ENCODE results near the gene HLA-F. TPM values are rescaled to one million over a fixed set of nuclear protein-coding genes. Genes with fewer than 3 reads are reported as not detected.
A peak's percentile ranks its signal among the peaks of the same experiment; 100 is the strongest.

Gene HLA-F
- 0.15 and 0.29 TPM in 2 replicates for polyA plus RNA-seq (2013)

DNA sequence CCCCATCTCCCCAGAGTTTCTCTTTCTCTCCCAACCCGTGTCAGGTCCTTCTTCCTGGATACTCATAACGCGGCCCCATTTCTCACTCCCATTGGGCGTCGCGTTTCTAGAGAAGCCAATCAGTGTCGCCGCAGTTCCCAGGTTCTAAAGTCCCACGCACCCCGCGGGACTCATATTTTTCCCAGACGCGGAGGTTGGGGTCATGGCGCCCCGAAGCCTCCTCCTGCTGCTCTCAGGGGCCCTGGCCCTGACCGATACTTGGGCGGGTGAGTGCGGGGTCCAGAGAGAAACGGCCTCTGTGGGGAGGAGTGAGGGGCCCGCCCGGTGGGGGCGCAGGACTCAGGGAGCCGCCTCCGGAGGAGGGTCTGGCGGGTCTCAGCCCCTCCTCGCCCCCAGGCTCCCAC is at the start of gene HLA-F:
TSS of gene HLA-F (plus strand) at position 173 of the 404 bp plus-strand sequence. CDS start at position 203, 30 bp downstream.
- Histone ChIP-seq H2BK5ac (ENCODE audit: low read depth, low read length, poor library complexity) (no peak within 1 kb of the TSS), H4K8ac (ENCODE audit: low read depth, low read length) (no peak within 1 kb of the TSS), H3K79me1 (ENCODE audit: low read length) (no peaks in the 10 kb centered on the region), H4K12ac (ENCODE audit: low read depth, low read length) (no peak within 1 kb of the TSS), H3K4ac (ENCODE audit: low read depth, low read length) (no peak within 1 kb of the TSS), H3K23ac (ENCODE audit: low read length) (no peak within 1 kb of the TSS), H3K79me2 (ENCODE audit: control insufficient read depth, insufficient read depth, low read length, poor library complexity) (no peaks in the 10 kb centered on the region), H2AFZ (ENCODE audit: insufficient read depth, low read length, poor library complexity) (peak within 1 kb of the TSS; percentile 4), H3K36me3 (ENCODE audit: control insufficient read depth in 1 of 2, insufficient read depth in 2 of 2, low read length in 2 of 2) (no peaks in the 10 kb centered on the region), H4K91ac (ENCODE audit: low read depth, low read length) (no peak within 1 kb of the TSS), H2BK12ac (ENCODE audit: low read length) (no peak within 1 kb of the TSS), H2BK120ac (ENCODE audit: insufficient read depth, low read length, poor library complexity) (no peak within 1 kb of the TSS), H3K27me3 (ENCODE audit: insufficient read depth, low read length) (peaks cover 27% of the 10 kb centered on the region), H2AK5ac (ENCODE audit: low read length) (no peak within 1 kb of the TSS), H3K4me2 (ENCODE audit: low read length) (peak within 1 kb of the TSS; percentile 79), H3K4me3 (ENCODE audit: low read depth, low read length) (peak within 1 kb of the TSS; percentile 68), H3K18ac (ENCODE audit: low read length) (no peak within 1 kb of the TSS), H3K9ac (ENCODE audit: low read length) (no peak within 1 kb of the TSS), H3K14ac (ENCODE audit: low read length) (no peak within 1 kb of the TSS), H3K27ac (ENCODE audit: low read depth, low read length) (no peak within 1 kb of the TSS), H3K4me1 (ENCODE audit: control insufficient read depth in 1 of 2, insufficient read depth in 2 of 2, low read length in 2 of 2) (peaks cover 5 to 6% of the 10 kb centered on the region in 2 experiments), H3K9me3 (ENCODE audit: insufficient read depth, low read depth, low read length) (no peaks in the 10 kb centered on the region)
- DNase-seq = peak; percentile 54 to 56
- no CpG with 5 or more reads among the region's 26 CpGs for WGBS (ENCODE audit: extremely low coverage, insufficient coverage, insufficient read length)

DNA sequence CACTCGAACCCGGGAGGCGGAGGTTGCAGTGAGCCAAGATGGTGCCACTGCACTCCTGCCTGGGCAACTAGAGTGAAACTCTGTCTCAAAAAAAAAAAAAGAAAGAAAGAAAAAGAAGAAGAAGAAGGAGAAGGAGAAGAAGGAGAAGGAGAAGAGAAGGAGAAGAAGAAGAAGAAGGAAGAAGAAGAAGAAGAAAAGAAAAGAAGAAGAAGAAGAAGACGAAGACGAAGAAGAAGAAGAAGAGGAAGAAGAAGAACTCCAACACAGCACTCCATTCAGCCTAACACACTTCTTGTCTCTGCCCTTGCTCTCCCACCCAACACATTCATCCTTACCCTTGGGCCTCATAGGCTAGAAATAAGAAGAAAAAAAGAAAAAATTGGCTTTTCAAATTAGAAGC is 49.2 kb upstream of the HLA-F start:
- no peak overlapping the region for H4K8ac ChIP-seq (ENCODE audit: low read depth, low read length)
- no peaks in the 10 kb centered on the region for H3K9me3 ChIP-seq (ENCODE audit: insufficient read depth, low read depth, low read length)
- no peak overlapping the region for H3K4me3 ChIP-seq (ENCODE audit: low read depth, low read length)
- H3K36me3 ChIP-seq (ENCODE audit: control insufficient read depth in 1 of 2, insufficient read depth in 2 of 2, low read length in 2 of 2) = no peaks in the 10 kb centered on the region
- DNase-seq = no peak
- H3K4me1 ChIP-seq (ENCODE audit: control insufficient read depth in 1 of 2, insufficient read depth in 2 of 2, low read length in 2 of 2) = peaks cover 8 to 11% of the 10 kb centered on the region in 2 experiments
- no peaks in the 10 kb centered on the region for H3K79me2 ChIP-seq (ENCODE audit: control insufficient read depth, insufficient read depth, low read length, poor library complexity)
- no peak overlapping the region for H2BK120ac ChIP-seq (ENCODE audit: insufficient read depth, low read length, poor library complexity)
- no peak overlapping the region for H3K23ac ChIP-seq (ENCODE audit: low read length)
- no peak overlapping the region for H3K14ac ChIP-seq (ENCODE audit: low read length)
- no peak overlapping the region for H4K12ac ChIP-seq (ENCODE audit: low read depth, low read length)
- no peaks in the 10 kb centered on the region for H3K79me1 ChIP-seq (ENCODE audit: low read length)
- WGBS (ENCODE audit: extremely low coverage, insufficient coverage, insufficient read length) = no CpG with 5 or more reads among the region's 5 CpGs
- no peak overlapping the region for H4K91ac ChIP-seq (ENCODE audit: low read depth, low read length)
- no peak overlapping the region for H2AK5ac ChIP-seq (ENCODE audit: low read length)
- H3K4me2 ChIP-seq (ENCODE audit: low read length) = no peak overlapping the region
- no peak overlapping the region for H3K27ac ChIP-seq (ENCODE audit: low read depth, low read length)
- no peak overlapping the region for H3K4ac ChIP-seq (ENCODE audit: low read depth, low read length)
- H2AFZ ChIP-seq (ENCODE audit: insufficient read depth, low read length, poor library complexity) = no peak overlapping the region
- H2BK5ac ChIP-seq (ENCODE audit: low read depth, low read length, poor library complexity) = no peak overlapping the region
- H3K18ac ChIP-seq (ENCODE audit: low read length) = no peak overlapping the region
- no peaks in the 10 kb centered on the region for H3K27me3 ChIP-seq (ENCODE audit: insufficient read depth, low read length)
- no peak overlapping the region for H2BK12ac ChIP-seq (ENCODE audit: low read length)
- no peak overlapping the region for H3K9ac ChIP-seq (ENCODE audit: low read length)

- peaks cover 10 to 15% of the 10 kb centered on the region in 2 experiments for H3K4me1 ChIP-seq (ENCODE audit: control insufficient read depth in 1 of 2, insufficient read depth in 2 of 2, low read length in 2 of 2)
- no peak overlapping the region for H2BK5ac ChIP-seq (ENCODE audit: low read depth, low read length, poor library complexity)
- no peak overlapping the region for H2BK120ac ChIP-seq (ENCODE audit: insufficient read depth, low read length, poor library complexity)
- no peak overlapping the region for H3K4me2 ChIP-seq (ENCODE audit: low read length)
- H3K4ac ChIP-seq (ENCODE audit: low read depth, low read length) = no peak overlapping the region
- H3K9me3 ChIP-seq (ENCODE audit: insufficient read depth, low read depth, low read length) = peaks cover 3% of the 10 kb centered on the region
- H3K18ac ChIP-seq (ENCODE audit: low read length) = no peak overlapping the region
- H3K27ac ChIP-seq (ENCODE audit: low read depth, low read length) = no peak overlapping the region
- H3K4me3 ChIP-seq (ENCODE audit: low read depth, low read length) = no peak overlapping the region
- H3K79me1 ChIP-seq (ENCODE audit: low read length) = peaks cover 5% of the 10 kb centered on the region
- no peak overlapping the region for H3K14ac ChIP-seq (ENCODE audit: low read length)
- H2AFZ ChIP-seq (ENCODE audit: insufficient read depth, low read length, poor library complexity) = no peak overlapping the region
- no peaks in the 10 kb centered on the region for H3K36me3 ChIP-seq (ENCODE audit: control insufficient read depth in 1 of 2, insufficient read depth in 2 of 2, low read length in 2 of 2)
- H4K91ac ChIP-seq (ENCODE audit: low read depth, low read length) = no peak overlapping the region
- no peak overlapping the region for H2BK12ac ChIP-seq (ENCODE audit: low read length)
- no peaks in the 10 kb centered on the region for H3K27me3 ChIP-seq (ENCODE audit: insufficient read depth, low read length)
- no peaks in the 10 kb centered on the region for H3K79me2 ChIP-seq (ENCODE audit: control insufficient read depth, insufficient read depth, low read length, poor library complexity)
- no peak overlapping the region for H4K12ac ChIP-seq (ENCODE audit: low read depth, low read length)
- H3K23ac ChIP-seq (ENCODE audit: low read length) = no peak overlapping the region
- DNase-seq = peak in 1 of 2 donors; percentile 86
- no CpG with 5 or more reads among the region's 1 CpG for WGBS (ENCODE audit: extremely low coverage, insufficient coverage, insufficient read length)
- no peak overlapping the region for H2AK5ac ChIP-seq (ENCODE audit: low read length)
- no peak overlapping the region for H4K8ac ChIP-seq (ENCODE audit: low read depth, low read length)
- H3K9ac ChIP-seq (ENCODE audit: low read length) = no peak overlapping the region
Measured at GRCh38 chr6:29675561-29675960, 47.7 kb upstream of the HLA-F start.

DNA sequence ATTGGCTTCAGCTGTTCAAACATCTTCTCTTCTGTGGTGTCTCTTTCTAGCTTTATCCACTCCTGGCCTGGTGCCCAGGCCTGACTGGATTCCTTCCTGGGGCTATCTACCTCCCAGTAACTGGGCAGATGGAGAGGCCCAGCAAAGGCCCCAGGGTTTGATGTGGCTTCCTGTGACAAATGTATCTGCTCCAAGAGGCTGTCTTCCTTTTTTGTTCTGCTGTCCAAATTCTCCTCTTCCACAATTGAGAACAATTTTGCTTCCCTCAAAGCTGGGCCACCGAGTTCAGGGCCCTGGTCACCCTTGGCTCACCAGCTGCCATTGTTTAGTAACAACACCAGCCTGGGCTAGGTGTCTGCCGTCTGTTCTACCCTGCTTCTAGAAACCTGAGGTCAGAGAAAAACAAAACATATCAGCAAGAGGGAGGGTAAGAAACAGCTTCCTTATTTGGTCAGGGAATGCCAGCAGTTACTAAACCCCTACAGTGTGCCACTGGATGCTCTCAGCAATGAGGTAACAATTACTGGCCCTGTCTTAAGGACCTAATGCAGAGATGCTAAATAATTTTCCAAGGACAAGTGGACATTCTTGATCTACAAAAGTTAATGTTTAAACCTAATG is 46.1 kb upstream of the HLA-F start:
- H3K4me1 ChIP-seq (ENCODE audit: control insufficient read depth in 1 of 2, insufficient read depth in 2 of 2, low read length in 2 of 2) = peaks cover 10 to 15% of the 10 kb centered on the region in 2 experiments
- H2BK5ac ChIP-seq (ENCODE audit: low read depth, low read length, poor library complexity) = peak overlapping the region; percentile 4
- H3K4me3 ChIP-seq (ENCODE audit: low read depth, low read length) = no peak overlapping the region
- no peak overlapping the region for H3K4ac ChIP-seq (ENCODE audit: low read depth, low read length)
- H3K18ac ChIP-seq (ENCODE audit: low read length) = no peak overlapping the region
- H4K8ac ChIP-seq (ENCODE audit: low read depth, low read length) = peak overlapping the region; percentile 15
- peak overlapping the region; percentile 57 for H3K27ac ChIP-seq (ENCODE audit: low read depth, low read length)
- no peak overlapping the region for H2AK5ac ChIP-seq (ENCODE audit: low read length)
- H2AFZ ChIP-seq (ENCODE audit: insufficient read depth, low read length, poor library complexity) = no peak overlapping the region
- no peaks in the 10 kb centered on the region for H3K36me3 ChIP-seq (ENCODE audit: control insufficient read depth in 1 of 2, insufficient read depth in 2 of 2, low read length in 2 of 2)
- H3K27me3 ChIP-seq (ENCODE audit: insufficient read depth, low read length) = no peaks in the 10 kb centered on the region
- no peak overlapping the region for H3K9ac ChIP-seq (ENCODE audit: low read length)
- H2BK120ac ChIP-seq (ENCODE audit: insufficient read depth, low read length, poor library complexity) = peak overlapping the region; percentile 4
- H3K79me1 ChIP-seq (ENCODE audit: low read length) = peaks cover 5% of the 10 kb centered on the region
- H3K79me2 ChIP-seq (ENCODE audit: control insufficient read depth, insufficient read depth, low read length, poor library complexity) = no peaks in the 10 kb centered on the region
- no peak overlapping the region for H3K14ac ChIP-seq (ENCODE audit: low read length)
- no peak overlapping the region for H3K23ac ChIP-seq (ENCODE audit: low read length)
- H2BK12ac ChIP-seq (ENCODE audit: low read length) = peak overlapping the region; percentile 25
- WGBS (ENCODE audit: extremely low coverage, insufficient coverage, insufficient read length) = no CpG with 5 or more reads among the region's 2 CpGs
- peaks cover 4% of the 10 kb centered on the region for H3K9me3 ChIP-seq (ENCODE audit: insufficient read depth, low read depth, low read length)
- H3K4me2 ChIP-seq (ENCODE audit: low read length) = no peak overlapping the region
- no peak overlapping the region for H4K12ac ChIP-seq (ENCODE audit: low read depth, low read length)
- H4K91ac ChIP-seq (ENCODE audit: low read depth, low read length) = peak overlapping the region; percentile 11
- DNase-seq = peak in 1 of 2 donors; percentile 50
